ENCODE data around the gene PRKAR2B. TPM values are rescaled to one million over a fixed set of nuclear protein-coding genes. Genes with fewer than 3 reads are reported as not detected.

PRKAR2B gene
- total and polyA plus RNA-seq, 4 donors: 3.5 to 15.0 (median 5.8) TPM

DNA sequence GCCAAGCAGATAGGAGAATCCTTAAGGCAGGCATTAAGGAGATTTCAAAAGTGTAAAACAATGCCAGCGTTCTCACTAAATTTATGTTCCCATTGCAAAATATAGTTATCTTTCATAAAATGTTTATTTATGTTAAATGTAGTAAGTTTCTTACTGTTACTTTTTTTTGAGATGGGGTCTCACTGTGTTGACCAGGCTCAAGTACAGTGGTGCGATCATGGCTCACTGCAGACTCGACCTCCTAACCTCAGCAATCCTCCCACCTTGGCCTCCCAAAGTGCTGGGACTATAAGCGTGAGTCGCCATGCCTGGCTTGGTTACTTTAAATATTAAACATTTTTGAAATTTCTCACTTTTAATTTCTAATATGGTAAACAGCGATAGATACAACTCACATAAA, 31.8 kb upstream of the PRKAR2B start:
- Histone ChIP-seq H3K9ac (ENCODE audit: insufficient read depth in 1 of 2, low read length in 2 of 2) (no peak overlapping the region), H3K27ac (ENCODE audit: low read depth in 1 of 2, low read length in 1 of 2) (no peak overlapping the region), H3K4me1 (ENCODE audit: control insufficient read depth in 5 of 5, insufficient read depth in 5 of 5, low read length in 5 of 5) (peaks cover 0 to 3% (median 0%) of the 10 kb centered on the region in 5 donors), H3K9me3 (ENCODE audit: control insufficient read depth in 4 of 4, insufficient read depth in 3 of 4, low read length in 3 of 4) (no peaks in the 10 kb centered on the region), H3K36me3 (ENCODE audit: control insufficient read depth in 4 of 4, insufficient read depth in 4 of 4, low read length in 4 of 4) (no peaks in the 10 kb centered on the region), H3K4me3 (no peak overlapping the region), H3K27me3 (ENCODE audit: control insufficient read depth in 3 of 3, insufficient read depth in 3 of 3, low read length in 2 of 3) (no peaks in the 10 kb centered on the region)
- 94 to 96% methylated on average over 6 of the region's 6 CpGs for WGBS, 2 donors
- ATAC-seq (ENCODE audit: insufficient read depth, low FRiP score) (no peak), DNase-seq (no peak)
- TF ChIP-seq, protein P1, sequence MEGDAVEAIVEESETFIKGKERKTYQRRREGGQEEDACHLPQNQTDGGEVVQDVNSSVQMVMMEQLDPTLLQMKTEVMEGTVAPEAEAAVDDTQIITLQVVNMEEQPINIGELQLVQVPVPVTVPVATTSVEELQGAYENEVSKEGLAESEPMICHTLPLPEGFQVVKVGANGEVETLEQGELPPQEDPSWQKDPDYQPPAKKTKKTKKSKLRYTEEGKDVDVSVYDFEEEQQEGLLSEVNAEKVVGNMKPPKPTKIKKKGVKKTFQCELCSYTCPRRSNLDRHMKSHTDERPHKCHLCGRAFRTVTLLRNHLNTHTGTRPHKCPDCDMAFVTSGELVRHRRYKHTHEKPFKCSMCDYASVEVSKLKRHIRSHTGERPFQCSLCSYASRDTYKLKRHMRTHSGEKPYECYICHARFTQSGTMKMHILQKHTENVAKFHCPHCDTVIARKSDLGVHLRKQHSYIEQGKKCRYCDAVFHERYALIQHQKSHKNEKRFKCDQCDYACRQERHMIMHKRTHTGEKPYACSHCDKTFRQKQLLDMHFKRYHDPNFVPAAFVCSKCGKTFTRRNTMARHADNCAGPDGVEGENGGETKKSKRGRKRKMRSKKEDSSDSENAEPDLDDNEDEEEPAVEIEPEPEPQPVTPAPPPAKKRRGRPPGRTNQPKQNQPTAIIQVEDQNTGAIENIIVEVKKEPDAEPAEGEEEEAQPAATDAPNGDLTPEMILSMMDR (IDR thresholded peaks at IDR 0.05; ENCODE audit: control extremely low read depth, extremely low read depth): no peak

DNA sequence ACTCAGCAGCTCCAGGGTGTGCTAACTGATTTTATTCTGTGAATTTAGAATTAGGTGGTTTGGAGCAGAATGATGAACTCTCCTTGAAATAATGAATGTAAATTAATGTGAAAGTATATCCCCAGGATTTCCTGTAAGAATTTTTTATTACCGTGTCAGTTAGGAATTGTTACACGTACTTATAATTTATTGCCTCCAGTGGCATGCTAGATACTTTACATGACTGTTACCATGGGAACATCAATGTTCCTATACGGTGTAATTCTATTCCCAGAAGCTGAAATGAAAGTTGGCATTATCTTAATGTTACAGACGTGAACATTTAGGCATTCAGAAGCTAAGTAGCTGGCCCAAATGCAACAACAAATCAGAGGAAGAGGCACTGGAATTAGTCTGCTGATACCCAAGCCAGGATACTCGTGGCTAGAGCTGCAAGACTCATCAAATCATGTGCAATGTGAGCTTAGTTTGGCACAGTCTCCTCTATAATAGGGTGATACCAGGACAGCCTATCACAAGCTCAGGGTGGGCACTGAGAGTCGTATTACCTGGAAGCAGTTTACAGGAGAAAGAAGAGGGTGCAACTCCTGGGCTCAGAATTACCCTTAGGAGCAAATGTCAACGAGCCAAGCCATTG, 30.0 kb upstream of the PRKAR2B start:
- DNase-seq: peak in 1 of 3 donors; percentile 34
- Histone ChIP-seq H3K36me3 (ENCODE audit: control insufficient read depth in 4 of 4, insufficient read depth in 4 of 4, low read length in 4 of 4) (no peaks in the 10 kb centered on the region), H3K27ac (ENCODE audit: low read depth in 1 of 2, low read length in 1 of 2) (peak overlapping the region in 1 of 2 donors; percentile 50), H3K4me1 (ENCODE audit: control insufficient read depth in 5 of 5, insufficient read depth in 5 of 5, low read length in 5 of 5) (peaks cover 0 to 3% (median 0%) of the 10 kb centered on the region in 5 donors), H3K9me3 (ENCODE audit: control insufficient read depth in 4 of 4, insufficient read depth in 3 of 4, low read length in 3 of 4) (no peaks in the 10 kb centered on the region), H3K9ac (ENCODE audit: insufficient read depth in 1 of 2, low read length in 2 of 2) (no peak overlapping the region), H3K4me3 (no peak overlapping the region), H3K27me3 (ENCODE audit: control insufficient read depth in 3 of 3, insufficient read depth in 3 of 3, low read length in 2 of 3) (no peaks in the 10 kb centered on the region)
- no peak for ATAC-seq (ENCODE audit: insufficient read depth, low FRiP score)
- WGBS, 2 donors: 38 to 42% methylated on average over 7 of the region's 7 CpGs
- TF ChIP-seq, protein P1 (IDR thresholded peaks at IDR 0.05; ENCODE audit: control extremely low read depth, extremely low read depth): no peak

DNA sequence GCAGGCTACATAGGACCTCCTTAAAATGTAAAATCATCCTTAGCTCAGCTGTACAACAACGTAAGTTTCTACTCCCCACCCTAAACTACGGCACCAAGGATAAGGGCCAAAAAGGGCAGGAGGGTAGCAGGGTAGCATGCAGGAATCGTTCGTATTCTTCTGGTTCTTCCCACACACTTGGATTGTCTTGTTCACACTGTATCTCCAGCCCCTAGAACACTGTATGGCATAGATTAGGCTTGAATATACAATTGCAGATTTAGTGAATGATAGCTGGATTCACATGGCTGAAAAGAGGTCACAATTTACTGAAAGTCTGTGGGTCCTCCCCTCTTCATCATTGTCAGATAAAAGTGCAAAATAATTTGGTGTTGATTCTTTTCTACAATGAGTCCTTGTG, 28.2 kb upstream of the PRKAR2B start:
- WGBS, 2 donors: 88 to 95% methylated on average over 4 of the region's 4 CpGs

More for the DNA sequence above, 28.2 kb upstream of the PRKAR2B start:
- ATAC-seq (ENCODE audit: insufficient read depth, low FRiP score) (no peak), DNase-seq (no peak)
- no peak overlapping the region for H3K4me3 ChIP-seq
- no peaks in the 10 kb centered on the region for H3K4me1 ChIP-seq (ENCODE audit: control insufficient read depth in 5 of 5, insufficient read depth in 5 of 5, low read length in 5 of 5)
- H3K36me3 ChIP-seq (ENCODE audit: control insufficient read depth in 4 of 4, insufficient read depth in 4 of 4, low read length in 4 of 4): no peaks in the 10 kb centered on the region
- no peaks in the 10 kb centered on the region for H3K27me3 ChIP-seq (ENCODE audit: control insufficient read depth in 3 of 3, insufficient read depth in 3 of 3, low read length in 2 of 3)
- TF ChIP-seq, protein P1 (IDR thresholded peaks at IDR 0.05; ENCODE audit: control extremely low read depth, extremely low read depth): no peak
- H3K27ac ChIP-seq (ENCODE audit: low read depth in 1 of 2, low read length in 1 of 2): no peak overlapping the region
- H3K9me3 ChIP-seq (ENCODE audit: control insufficient read depth in 4 of 4, insufficient read depth in 3 of 4, low read length in 3 of 4): no peaks in the 10 kb centered on the region
- no peak overlapping the region for H3K9ac ChIP-seq (ENCODE audit: insufficient read depth in 1 of 2, low read length in 2 of 2)
